GM19372 (cell line): ENCODE results near the gene MTARC1.

ENCODE experiments used
- ATAC-seq: cut with Tn5 transposase; IDR thresholded peaks from one replicate; pipeline ENCODE4 v1.9.1; 2021; ENCODE audit warnings: mild to moderate bottlenecking, low read depth, moderate library complexity; ENCODE audit not compliant: unreplicated experiment

MTARC1 gene

DNA sequence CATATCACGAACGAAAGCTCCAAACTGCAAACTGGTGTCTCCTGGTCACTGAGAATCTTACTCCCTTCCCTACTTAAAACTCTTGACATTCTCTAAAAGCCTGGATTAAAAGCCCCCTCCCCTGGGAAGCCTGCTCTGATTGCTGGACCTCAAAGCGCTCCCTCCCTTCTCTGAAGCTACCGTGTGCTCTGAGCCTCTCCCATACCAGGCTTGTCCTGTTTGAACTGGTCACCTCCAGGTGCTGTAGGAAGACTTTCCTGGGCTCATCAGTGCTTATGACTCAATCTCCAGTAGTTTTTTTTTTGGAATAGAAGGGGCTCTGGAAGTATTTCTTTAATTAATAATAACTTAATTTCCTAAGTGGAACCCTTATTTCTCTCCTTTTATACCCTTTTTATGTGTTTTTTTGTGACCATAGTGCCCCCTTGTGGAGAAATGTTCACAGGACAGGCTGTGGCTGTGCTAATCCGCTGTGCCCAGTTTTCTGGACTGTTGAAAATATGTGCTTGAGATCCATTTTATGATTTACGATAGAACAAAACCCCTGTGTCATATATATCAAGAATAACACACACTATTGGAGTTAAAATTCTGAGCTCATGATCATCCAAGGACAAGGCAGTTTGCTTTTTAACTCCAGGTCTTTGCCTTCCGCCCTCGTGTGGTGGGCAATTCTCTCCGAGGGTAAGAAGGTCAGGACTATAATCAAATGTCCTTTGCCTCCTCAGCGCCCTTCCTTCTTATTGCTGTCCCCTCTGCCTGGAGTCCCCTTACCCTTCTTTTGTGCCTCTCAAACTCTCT, 16.9 kb downstream of the MTARC1 start:
- peak; percentile 64 for ATAC-seq

DNA sequence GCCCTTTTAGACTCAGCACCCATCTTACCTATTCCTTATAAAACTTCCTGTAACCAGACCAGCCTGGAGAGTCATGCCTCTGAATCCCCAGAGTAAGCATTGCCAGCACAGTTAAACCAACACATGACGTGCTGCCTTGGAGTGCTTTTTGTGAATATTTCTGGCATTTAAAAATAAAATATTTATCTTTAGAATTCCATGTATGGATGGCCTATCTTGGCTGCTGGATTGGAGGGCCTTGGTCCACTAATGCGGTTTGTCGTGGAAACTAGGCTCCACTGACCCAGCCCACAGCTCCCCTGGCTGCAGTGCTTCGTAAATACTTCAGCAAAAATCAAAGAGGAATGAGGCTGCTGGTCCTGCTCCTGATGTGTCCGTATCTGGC, 17.5 kb downstream of the MTARC1 start:
- ATAC-seq, result no peak

DNA sequence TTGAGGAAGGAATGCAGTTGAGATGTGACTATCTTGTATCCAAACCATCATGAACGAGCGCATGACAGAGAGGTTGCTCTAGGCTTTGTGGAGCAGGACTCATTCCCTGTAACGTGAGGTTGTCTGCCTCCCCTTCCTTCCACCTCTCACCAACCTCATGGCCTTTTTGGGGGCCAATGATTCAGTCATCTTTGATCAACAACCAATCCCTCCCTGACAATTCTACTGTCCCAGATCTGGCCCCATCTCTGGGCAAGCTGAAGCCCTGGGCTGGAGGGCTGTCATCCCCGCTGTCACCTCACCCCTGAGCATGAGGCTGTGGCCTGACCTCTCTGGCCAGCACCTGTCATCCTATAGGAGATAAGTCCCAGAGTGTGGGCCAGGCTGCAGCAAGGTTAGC, 19.7 kb downstream of the MTARC1 start:
- no peak for ATAC-seq

DNA sequence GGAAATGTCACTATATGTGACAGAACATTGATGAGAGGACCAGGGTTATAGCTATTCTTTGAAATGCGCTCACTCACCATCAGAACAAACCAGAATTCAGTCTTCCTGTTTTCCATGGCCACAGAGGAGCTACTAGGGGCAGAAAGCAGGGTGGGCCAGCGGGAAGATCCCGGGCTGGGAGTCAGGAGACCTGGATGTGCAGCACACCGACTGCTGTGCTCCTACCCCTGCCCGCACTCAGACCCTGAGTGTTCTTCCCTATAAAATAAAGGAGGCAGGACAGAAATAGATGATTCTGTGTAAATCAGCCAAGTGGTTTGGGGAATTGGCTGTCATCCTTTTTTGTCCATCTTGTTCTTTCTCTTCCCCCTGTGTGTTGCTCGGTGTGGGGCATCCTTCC, 21.0 kb downstream of the MTARC1 start:
- ATAC-seq, result no peak

DNA sequence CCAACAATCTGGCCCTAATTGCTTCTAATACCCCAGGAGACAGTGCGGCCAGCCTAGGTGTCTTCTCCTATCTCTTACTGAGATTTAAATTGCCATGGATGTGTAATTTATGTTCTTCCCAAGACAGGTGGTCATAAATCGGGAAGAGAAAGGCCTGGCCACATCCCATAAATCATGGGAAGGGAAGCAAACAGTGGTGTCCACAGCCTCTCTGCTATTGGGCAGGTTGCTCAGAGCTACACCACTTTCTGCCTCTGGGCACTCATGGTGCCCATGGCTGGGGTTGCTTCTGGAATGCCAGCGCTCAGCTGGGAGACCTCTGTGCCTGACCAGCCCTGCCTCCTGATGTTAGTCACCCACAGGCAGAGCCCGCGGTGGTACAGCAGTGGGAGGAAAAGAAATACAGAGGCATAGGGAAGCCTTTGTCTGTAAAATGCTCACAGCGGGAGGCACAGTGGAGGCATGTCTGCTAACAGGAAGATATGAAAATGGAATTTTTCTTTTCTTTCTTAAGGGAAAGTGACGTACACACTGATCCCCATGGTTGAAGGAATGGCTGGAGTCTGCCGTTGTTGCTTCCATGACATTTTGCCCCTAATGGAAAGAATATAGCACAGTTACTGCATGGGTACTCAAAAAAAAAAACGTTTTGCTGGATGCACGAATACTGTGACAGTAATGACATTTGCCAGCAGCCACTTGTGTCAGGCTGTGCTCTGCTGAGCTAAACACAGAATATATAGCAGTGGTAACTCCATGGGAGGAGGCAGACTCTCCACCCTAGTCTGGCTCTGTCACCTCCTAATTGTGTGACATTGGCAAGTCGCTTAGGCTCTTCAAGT, 21.9 kb downstream of the MTARC1 start:
- no peak for ATAC-seq

DNA sequence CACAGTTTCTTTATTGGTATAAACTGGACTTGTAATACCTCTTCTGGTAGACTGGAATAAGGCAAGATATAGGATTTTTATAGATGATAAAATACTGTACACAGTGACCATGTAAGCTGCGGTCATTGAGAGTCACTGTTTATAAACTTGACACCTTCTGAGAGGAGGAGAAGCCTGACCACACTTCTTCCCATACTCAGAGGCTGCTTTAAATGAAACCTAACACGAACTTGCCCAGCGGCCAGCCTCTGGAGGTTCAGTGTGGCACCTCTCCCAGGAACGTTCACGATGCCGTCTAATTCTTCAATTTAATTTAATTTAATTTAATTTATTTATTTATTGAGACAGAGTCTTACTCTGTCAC, 22.5 kb downstream of the MTARC1 start:
- ATAC-seq, result no peak

DNA sequence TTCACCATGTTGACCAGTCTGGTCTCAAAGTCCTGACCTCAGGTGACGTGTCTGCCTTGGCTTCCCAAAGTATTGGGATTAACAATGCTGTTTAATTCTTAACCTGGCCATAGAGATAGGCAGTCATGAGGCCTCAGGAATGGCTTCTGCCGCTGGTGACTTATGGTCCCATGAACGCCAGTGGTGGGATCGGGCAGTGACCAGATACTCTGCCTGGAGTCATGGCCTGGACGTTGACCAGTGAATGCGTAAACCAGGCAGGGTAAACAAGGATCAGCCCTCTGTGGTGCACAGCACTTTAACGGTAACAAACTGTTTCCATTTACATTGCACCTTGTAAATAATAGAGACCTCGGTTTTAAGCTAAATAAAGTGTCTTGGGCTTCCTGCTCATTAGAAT, 23.0 kb downstream of the MTARC1 start:
- ATAC-seq, result no peak

DNA sequence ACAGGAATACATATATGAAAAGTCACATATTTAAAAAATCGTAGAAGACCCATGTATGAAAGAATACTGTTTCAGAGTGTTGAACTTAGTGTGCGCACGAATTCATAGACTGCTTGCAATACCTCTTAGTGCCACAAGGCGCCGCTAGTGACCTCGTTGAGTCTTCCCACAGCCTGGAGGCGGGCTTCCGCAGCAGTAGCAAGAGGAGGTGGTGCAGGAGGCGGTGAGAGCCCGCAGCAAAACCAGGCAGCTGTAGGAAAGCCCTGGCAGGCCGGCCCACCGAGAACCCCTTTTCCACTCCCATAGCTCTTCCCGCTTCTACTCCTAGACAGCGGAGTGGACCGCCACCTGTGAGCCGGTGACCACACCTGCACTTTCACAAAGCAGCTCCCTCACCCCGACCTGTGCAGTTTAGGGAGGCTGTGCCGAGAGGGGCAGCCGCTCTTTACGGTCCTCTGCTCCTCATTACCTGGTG, 23.5 kb downstream of the MTARC1 start:
- peak; percentile 92 for ATAC-seq

DNA sequence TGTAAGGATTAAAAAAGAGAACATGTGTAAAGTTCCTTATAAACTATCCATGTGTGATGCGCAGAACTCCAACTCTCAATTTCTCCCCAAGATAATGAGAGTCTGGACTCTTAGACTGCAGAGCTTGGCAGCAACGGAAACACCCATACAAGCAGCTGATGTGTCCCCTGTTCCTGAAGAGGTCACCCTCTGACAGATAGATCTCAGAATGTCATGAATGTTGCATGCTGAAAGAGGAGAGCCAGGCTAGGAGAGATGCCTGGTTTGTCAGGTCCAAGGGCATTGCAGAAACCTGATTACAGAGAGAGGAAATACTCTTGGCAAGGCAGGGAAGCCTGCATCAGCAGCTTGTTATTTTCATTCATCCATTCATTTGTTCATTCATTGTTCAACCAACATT, 24.2 kb downstream of the MTARC1 start:
- no peak for ATAC-seq

DNA sequence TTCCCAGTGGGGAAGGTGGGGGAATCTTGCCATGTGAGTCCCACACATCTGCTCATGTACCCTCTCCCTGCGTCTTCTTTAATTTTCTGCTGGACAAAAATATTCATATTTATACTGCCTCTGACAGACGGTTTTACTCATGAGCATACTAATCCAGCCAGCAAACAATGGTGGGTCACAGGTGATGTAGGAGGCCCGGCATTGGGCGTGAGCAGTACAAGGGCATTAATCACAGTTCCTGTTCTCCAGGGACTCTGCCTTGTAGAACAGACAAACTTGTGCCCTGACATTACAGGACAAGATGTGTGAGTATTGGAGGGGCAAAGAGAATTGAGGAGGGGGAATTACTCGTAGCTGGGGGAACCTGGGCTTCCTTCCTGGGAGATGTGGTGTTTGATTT, 25.0 kb downstream of the MTARC1 start:
- no peak for ATAC-seq

DNA sequence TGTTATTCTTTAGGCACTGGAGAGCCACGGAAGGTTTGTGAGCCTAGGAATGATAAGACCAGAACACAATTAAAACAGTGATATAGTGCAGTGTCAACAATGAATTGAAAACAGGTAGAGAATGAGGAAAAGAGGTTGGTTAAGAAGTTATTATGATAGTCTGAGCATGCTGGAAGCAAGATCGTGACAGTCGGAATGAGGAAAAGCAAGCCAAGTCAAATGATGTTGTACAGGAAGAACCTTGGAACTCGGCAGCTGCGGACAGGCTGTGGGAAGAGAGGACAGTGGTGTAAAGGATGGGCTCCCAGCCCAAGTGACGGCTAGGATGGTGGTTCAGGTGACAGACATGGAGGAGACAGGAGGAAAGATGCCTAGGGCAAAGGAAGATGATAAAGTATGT, 25.6 kb downstream of the MTARC1 start:
- ATAC-seq, result no peak

DNA sequence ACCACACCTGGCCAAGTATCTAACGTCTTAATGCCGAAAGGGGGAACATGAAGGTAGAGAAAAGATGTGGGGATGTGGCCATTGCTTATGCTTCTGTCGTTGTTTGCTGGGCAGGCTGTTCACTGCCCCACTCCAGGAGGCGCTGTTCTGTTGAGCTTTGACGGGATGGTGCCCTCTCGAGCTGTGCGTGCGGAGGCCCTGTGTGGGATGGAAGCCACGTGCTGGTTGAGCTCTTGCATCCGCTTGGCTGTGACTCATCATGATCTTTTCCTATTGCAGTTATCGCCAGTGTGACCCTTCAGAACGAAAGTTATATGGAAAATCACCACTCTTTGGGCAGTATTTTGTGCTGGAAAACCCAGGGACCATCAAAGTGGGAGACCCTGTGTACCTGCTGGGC, 26.3 kb downstream of the MTARC1 start:
- ATAC-seq, result no peak

DNA sequence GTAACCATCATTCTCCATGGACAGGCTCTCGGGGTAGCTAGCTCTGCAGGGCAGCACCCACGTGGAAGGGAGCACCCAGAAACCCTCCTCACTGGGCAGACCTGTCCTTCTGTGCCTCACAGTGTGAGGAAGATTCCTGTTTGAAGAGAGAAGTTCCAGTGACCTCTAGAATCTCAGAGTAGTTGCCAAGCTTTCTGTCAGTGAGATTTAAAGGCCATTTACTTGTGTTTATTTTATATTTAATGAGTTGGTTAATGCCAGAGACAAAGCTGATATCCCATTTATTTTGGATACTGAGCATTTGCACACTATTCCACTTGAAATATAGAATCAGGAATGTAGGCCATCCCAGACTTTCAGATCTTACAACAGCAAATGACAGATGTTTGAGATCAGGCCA, 28.7 kb downstream of the MTARC1 start:
- ATAC-seq, result no peak

DNA sequence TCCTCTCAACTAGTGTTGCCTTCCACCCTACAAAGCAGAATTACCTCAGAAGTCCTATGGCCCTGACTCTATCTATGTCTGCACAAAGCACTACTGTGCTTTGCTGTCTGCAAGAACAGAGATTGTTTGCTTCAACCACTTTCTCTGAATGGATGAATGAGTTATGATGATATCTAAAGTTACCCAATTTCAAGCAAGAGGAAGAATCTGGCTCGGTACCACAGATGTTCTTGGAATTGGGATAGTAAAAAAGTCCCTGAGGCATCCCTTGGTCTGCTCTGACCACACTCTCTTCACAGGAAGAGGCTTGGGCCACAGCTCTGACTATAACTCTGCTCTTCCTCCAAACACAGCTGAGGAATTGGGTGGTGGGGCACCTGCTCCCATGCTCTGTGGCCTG, 31.2 kb downstream of the MTARC1 start:
- no peak for ATAC-seq

DNA sequence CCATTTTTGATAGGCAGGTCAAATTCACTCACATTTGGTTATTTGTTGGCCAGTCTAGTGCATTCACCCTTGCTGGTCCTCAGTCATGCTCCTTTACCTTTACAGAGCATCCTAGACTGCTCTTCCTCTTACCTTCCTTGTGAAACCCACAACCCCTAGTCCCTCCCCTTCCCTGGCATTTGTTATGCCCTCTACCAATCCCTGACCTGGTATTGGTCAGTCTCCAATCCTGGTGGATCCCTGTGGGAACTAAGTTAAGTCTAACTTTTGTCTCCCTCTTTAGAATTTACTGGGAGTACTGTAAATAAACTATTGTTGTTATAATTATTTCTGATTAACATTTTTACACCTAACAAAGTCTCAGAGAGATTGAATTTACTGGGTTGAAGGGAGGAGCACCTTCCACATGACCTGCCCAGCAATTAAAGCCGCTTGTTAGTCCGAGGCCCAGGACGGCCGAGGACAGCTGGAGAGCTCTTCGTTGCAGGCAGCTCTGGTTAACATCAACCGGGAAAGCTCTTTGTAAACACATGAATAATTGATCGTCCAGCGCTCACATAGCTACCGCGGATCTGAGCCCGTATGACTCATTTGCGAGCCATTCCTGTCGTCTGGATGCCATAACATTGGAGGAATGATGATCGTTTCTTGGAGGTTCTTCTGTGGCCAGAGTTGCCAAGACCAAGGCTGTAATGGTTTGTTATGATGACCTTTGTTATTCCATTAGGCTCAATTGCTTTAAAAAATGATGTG, 31.9 kb downstream of the MTARC1 start:
- ATAC-seq, result no peak

DNA sequence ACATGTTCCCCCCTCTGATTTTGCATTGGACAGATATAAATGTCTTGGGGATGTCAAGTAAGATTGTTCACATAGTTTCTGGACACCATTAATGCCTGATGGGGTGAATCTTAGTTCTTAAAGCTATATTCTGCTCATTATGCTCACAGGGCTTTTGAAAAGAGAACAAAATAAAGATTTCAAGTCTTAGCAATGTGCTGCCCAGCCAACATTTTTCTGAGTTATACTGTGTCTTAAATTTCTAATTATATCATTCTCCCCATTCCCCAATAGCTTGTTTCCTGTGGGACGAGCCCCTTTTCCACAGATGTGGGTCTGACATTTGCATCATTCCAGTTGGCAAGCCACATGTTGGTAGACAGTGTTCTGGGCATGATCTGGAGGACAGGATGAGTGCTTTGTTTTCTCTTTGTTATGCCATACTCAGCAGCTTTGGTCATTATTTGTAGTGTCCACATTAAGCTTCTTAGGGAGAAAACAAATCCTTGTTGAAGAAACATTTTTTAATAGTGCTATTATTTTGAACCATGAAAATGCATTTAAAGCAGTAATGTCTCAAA, 32.8 kb downstream of the MTARC1 start:
- ATAC-seq, result no peak

DNA sequence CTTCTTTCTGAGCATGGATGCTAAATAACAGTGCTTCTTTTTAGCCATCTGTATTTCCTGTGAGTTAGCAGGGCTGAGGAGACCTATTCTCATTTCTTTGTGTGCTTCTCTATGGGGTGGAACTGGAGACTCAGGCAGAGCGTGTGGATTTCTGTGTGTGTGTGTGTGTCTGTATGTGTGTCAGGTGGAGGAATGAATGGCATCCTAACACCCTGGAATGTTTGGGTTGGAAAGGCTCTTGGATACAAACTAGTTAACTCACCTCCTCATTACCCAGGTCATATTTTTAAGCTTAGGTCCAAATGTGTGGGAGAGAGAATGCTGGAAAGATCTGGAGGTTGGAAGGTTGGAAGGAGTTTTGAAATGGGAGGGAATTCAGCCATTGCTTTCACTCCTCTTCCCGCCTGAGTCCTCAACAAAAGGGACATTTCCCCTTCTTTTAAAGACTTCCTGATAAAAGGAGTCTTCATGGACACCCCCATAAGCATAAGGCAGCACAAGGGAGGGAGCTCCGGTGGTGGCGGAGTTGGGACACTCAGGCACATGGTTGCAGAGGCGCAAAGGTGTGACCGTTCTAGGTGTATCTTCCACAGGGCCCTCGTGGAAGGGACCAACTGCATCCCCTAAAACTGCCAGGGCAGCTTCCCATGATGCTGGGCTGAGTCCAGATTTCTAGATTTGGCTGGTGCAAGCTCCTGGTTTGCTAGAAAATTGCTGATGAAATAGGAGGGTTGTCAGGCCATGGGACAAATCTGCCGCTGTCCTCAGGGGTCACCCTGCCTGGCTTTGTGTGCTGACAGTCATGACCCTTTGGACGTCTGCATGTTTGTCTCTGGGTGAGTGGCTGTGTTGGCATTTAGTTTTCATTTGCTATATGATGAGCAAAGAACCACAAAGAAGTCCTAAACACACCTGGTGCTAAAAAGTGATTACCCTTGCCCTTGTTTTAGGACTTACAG, 37.6 kb downstream of the MTARC1 start:
- no peak for ATAC-seq

DNA sequence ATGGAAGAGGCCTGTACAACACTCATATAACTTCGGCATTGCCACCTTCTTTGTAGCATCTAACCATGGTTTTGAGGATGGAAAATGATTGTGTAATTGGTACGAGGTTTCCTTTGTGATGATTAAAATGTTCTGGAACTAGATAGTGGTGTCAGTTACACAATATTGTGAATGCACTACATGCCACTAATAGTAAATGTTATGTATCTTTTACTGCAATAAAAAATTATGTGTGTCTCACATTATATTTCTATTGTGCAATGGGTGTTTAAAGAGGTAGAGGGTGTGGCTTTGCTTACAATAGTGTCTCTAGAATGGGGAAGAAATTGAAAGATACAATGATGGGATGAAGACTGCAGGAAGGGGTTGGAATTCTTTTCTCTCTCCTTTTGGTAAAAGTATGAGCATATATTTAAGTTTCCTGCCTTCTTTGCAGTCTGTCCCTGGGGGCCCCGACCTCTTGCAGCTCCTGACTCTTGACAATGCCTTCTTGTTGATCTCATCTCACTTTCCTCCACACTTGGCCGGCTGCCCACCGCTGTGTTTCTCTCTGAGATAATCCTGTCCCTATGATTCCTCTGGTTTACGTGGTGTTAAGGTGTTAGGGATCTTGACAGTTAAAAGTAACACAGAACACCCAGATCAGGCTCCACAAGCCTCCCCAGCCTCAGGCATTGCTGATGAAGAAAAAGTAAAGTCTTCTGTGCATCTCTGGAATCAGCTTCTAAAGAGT, 39.3 kb downstream of the MTARC1 start:
- ATAC-seq, result no peak

DNA sequence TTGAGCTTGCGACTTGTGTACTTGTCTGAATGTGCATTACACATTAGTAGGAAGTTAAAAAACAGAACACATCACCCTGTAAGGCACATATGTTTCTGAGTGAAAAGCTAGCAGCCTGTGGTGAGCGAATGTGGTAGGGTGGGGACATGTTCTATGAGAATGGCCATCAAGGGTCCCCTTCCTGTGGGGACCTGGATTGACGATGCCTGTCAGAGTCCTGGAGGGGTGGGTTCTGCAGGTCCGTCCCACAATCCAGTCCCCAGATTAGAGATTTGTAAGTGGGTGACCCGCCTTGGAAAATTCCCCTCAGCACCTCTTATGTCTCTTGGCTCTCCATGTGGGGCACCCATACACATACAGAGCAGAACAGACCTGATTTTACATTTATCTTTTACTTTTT, 40.0 kb downstream of the MTARC1 start:
- ATAC-seq, result no peak
